Activated T-helper 9 cell treated with anti-CD3 and anti-CD28 coated beads, Interleukin-2, amount 50 U/mL, for 16 hours (primary cell): Measurements from ENCODE around the gene EPB41L5.

ENCODE experiments used
- DNase-seq: peaks from one replicate; pipeline ENCODE4 v3.0.0-alpha.2; 2020; ENCODE audit warnings: low read depth

EPB41L5 gene

DNA sequence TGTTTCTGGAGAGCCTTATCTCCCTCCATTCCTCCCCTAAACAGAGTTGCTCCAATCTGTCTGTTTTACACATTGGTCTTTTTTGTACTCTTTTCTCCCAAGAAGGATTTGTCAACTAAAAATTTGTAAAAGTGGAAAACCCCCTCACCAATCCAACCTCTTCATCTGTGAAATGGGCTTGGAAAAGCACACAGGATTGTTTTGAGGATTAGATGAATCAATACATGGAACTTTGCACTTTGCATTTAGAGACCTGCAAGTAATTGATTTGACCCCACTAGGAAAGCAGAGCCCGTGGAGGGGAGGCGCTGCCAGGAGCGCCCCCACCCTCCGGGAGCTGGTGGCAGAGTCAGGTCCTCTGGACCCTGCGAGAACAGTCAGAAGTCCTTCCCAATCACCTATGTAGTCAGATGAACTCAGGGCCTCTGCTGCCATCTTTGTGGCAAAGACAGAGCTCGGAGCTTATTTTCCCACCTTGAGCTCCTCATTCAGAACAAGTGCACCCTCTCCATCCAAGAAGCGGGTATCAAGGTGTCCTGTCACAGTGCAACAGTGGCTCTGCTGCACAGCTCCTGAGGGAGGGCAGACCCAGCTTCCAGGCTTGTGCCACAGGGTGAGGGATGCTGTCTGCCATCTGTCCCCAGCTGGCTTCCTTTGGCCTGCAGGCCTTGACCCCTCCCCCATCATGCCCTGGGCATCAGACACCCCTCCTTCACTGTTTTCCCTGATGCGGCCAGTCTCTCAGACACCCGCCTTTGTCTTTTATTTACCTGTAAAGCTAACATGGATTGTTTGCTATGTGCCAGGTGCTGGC is 212.1 kb downstream of the EPB41L5 start:
- DNase-seq: no peak

DNA sequence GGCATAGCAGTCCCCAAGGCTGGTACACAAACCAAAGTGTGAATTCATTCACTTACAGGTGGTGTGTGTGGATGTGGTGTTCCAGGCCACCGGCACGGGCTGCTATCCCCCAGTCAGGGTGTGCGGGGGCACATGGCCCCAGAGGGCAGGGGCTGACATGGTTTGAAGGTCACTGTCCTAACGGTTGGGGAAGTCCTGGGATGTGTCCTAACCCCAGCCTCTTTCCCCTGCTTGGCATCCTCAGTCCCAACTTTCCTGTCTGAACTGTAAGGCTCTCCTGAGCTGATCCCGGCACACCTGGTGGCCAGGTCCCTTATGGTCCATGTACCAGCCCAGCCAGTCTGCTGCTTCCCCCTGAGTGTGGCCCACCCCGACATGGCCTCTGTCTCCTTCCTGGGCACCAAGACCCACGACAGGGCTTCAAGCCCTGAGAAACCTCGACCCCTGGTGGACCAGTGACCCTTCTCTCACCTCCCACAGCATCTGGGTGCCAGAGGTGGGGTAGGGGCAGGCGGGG is 212.7 kb downstream of the EPB41L5 start:
- DNase-seq: no peak

DNA sequence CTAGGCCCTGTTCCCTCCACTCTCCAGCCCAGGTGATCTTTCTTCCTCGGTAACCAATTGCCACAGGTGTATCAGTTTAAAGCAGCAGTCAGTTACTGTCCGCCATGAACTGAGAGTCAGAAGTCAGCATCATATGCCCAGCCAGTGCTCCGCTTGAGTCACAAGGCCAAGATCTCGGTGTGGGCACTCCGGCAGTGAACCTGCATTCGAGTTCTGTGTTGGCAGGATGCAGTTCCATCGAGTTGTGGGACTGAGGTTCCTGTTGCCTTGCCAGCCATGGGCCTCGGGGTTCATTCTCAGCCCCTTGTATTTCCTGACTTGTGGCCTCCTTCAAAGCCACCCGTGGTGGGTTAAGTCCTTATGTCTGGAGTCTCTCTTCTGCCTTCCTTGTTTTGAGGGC is 213.4 kb downstream of the EPB41L5 start:
- DNase-seq: no peak

DNA sequence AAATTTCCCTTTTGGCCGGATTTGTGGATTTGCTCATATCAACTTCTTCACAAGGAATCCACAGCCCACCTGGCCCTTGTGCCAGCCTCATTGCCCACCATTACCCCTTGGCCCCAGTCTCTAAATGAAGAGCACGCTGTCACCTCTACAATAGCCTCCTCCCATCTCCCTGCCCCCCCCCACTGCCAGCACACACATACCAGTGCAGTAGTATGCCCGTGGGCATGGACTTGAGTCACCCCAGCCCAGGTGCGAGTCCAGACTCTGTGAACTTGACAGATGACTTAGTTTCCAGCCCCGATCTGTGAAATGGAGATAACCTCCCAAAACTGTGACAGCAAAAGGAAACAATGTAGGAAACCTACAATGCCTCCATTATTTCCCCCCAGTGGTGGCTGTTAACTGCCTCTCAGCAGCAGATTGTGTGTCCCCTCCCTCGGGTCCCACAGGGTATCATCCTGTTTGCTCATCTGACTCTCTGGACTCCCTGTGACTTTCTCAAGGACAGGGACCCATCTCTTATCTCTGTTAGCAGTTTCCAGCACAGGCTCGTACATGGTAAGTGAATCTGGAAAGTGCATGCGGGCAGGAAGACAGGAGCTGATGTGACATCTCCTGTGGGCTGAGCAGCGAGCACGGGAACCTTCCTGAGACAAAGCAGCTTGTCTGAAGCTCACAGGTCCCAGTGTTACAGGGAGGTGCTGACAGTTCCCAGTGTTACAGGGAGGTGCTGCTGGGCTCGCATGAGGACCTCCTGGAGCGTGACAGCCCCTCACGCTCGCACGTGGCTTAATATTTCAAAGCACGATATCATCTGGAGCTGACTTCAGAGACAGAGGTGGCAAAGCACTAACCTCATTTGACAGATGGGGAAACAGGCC is 214.5 kb downstream of the EPB41L5 start:
- no peak for DNase-seq

DNA sequence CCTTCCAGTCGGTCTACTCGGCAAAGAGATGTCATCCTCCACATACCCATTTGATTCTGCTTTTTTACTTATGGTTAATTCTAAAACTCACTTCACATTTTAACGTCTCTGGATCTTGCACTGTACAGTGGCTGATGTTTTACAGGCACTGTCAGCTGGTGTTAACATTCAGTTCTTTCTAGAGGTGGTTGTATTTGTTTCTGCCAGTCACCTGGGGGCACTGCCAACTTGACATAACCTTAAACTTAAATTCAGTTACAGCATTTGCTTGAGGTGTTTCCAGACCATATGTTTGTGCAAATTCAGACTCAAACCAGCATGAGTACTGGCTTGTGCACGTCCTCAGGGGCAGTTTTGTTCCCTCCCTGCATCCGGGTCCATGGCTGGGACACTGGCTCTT is 215.6 kb downstream of the EPB41L5 start:
- DNase-seq: no peak
